Keratinocyte (primary cell): ENCODE data around the gene GARIN3. TPM values are rescaled to one million over a fixed set of nuclear protein-coding genes. Genes with fewer than 3 reads are reported as not detected.

ENCODE experiments used
- DNase-seq: peaks from one replicate; pipeline ENCODE4 v3.0.0-alpha.2; 2011; ENCODE audit warnings: low read depth, missing footprints, low spot score
- FAIRE-seq: peaks from 2 replicates; lab custom pipeline; 2011; peaks lifted over from hg19 to GRCh38; lab: Jason Lieb, UNC
- H2AFZ ChIP-seq: 2 replicates; pipeline ENCODE4 v1.6.0; 2012; ENCODE audit warnings: low read length, control low read depth, inconsistent platforms; ENCODE audit not compliant: control insufficient read depth
- H3K27ac ChIP-seq: 2 replicates; pipeline ENCODE4 v1.5.1; 2011; ENCODE audit warnings: low read length; ENCODE audit not compliant: control insufficient read depth, insufficient read depth
- H3K27me3 ChIP-seq: 3 replicates; pipeline ENCODE4 v1.6.0; 2011; ENCODE audit warnings: low read length; ENCODE audit not compliant: control insufficient read depth, insufficient read depth; ENCODE audit errors: extremely low read depth
- H3K36me3 ChIP-seq, 2 experiments: 2 replicates in 1 of 2; 3 replicates in 1 of 2; pipeline ENCODE4 v1.5.1; 2011; ENCODE audit warnings: low read length in 2 of 2, mild to moderate bottlenecking in 1 of 2; ENCODE audit not compliant: control insufficient read depth in 2 of 2, insufficient read depth in 2 of 2; ENCODE audit errors: extremely low read depth in 1 of 2
- H3K4me1 ChIP-seq: 3 replicates; pipeline ENCODE4 v1.5.1; 2011; ENCODE audit warnings: low read length; ENCODE audit not compliant: control insufficient read depth, insufficient read depth; ENCODE audit errors: extremely low read depth
- H3K4me2 ChIP-seq: 3 replicates; pipeline ENCODE4 v1.6.0; 2011; ENCODE audit warnings: low read depth, low read length; ENCODE audit not compliant: control insufficient read depth, insufficient read depth; ENCODE audit errors: extremely low read depth
- H3K4me3 ChIP-seq, 3 experiments: fragments of 200-600 bp in 1 of 3; sonication (generic) in 1 of 3; 2 replicates in 2 of 3; 3 replicates in 1 of 3; pipeline ENCODE4 v1.5.1; 2011 to 2016; ENCODE audit warnings: low read length in 3 of 3, mild to moderate bottlenecking in 3 of 3, control low read depth in 2 of 3, inconsistent platforms in 1 of 3, low read depth in 1 of 3, mixed read lengths in 1 of 3, mixed run types in 1 of 3, moderate library complexity in 1 of 3; ENCODE audit not compliant: control insufficient read depth in 2 of 3, insufficient read depth in 2 of 3; ENCODE audit errors: extremely low read depth in 1 of 3
- H3K79me2 ChIP-seq: 2 replicates; pipeline ENCODE4 v1.6.0; 2012; ENCODE audit warnings: low read length; ENCODE audit not compliant: control insufficient read depth, insufficient read depth
- H3K9ac ChIP-seq: 3 replicates; pipeline ENCODE4 v1.6.0; 2011; ENCODE audit warnings: low read length; ENCODE audit not compliant: control insufficient read depth, insufficient read depth; ENCODE audit errors: extremely low read depth
- H3K9me1 ChIP-seq: 3 replicates; pipeline ENCODE4 v1.6.0; 2011; ENCODE audit warnings: low read length; ENCODE audit not compliant: control insufficient read depth, insufficient read depth; ENCODE audit errors: extremely low read depth
- H3K9me3 ChIP-seq: 2 replicates; pipeline ENCODE4 v1.5.1; 2012; ENCODE audit warnings: low read depth, low read length; ENCODE audit not compliant: control insufficient read depth
- H4K20me1 ChIP-seq: 3 replicates; pipeline ENCODE4 v1.6.0; 2011; ENCODE audit warnings: low read length; ENCODE audit not compliant: control insufficient read depth, insufficient read depth; ENCODE audit errors: extremely low read depth
- CTCF ChIP-seq, 3 experiments: IDR thresholded peaks in 1 of 3; conservative IDR thresholded peaks in 1 of 3; optimal IDR thresholded peaks in 1 of 3; 2 replicates in 2 of 3; 3 replicates in 1 of 3; pipeline versions ENCODE3 to v1.5.1; 2011; ENCODE audit warnings: low read length in 3 of 3, mild to moderate bottlenecking in 3 of 3, moderate library complexity in 2 of 3, control low read depth in 1 of 3, inconsistent platforms in 1 of 3; ENCODE audit not compliant: insufficient read depth in 2 of 3; ENCODE audit errors: extremely low read depth in 1 of 3
- EZH2 ChIP-seq: IDR thresholded peaks from one replicate; pipeline ENCODE4 v1.6.1; 2012; ENCODE audit warnings: inconsistent platforms, mild to moderate bottlenecking, low read length, moderate library complexity
- dilution Hi-C: fragments of 300-500 bp; cut with MboI; formaldehyde crosslinking; loops from one replicate; pipeline ENCODE4 v1.7.0; 2020; ENCODE audit warnings: low sequenced_read_pairs; ENCODE audit not compliant: extremely low pct_ligation_motif_present
- polyA plus RNA-seq, 5 experiments: library from polyadenylated mRNA; depleted of rRNA in 3 of 5; stranded (reverse) in 3 of 5; stranded (forward) in 1 of 5; unstranded in 1 of 5; fragments of >200 nt; gene quantifications; 1 replicate in 1 of 5; 2 replicates in 3 of 5; 3 replicates in 1 of 5; pipeline versions ENCODE4 v1.2.1 to v1.2.3, GENCODE V29; 2011 to 2012; ENCODE audit warnings: missing spikeins in 2 of 5, low read depth in 1 of 5, low replicate concordance in 1 of 5

GARIN3 gene
- polyA plus RNA-seq, 1 donor (not counting 4 experiments of a cell fraction or from before 2014, with no cell fraction given), result not detected

- Histone ChIP-seq H3K27ac (peak within 1 kb of the TSS; percentile 93), H3K9me3 (no peaks in the 10 kb centered on the region), H3K79me2 (peaks cover 31% of the 10 kb centered on the region), H4K20me1 (no peaks in the 10 kb centered on the region), H3K27me3 (no peaks in the 10 kb centered on the region), H3K9me1 (no peaks in the 10 kb centered on the region), H3K4me2 (peak within 1 kb of the TSS; percentile 83), H3K4me3 (peak within 1 kb of the TSS; percentile 94 to 98 (median 95)), H2AFZ (peak within 1 kb of the TSS; percentile 98), H3K4me1 (peaks cover 4% of the 10 kb centered on the region), H3K36me3 (peaks cover 4 to 12% of the 10 kb centered on the region in 2 experiments), H3K9ac (peak within 1 kb of the TSS; percentile 95)
- no peak for TF ChIP-seq CTCF (optimal IDR thresholded peaks at IDR 0.05 in 1 of 3, IDR thresholded peaks at IDR 0.05 in 1 of 3, conservative IDR thresholded peaks at IDR 0.05 in 1 of 3; ENCODE audit: extremely low read depth in 1 of 3, insufficient read depth in 2 of 3, low read length in 3 of 3)
- DNase-seq (peak; percentile 84), FAIRE-seq (peak; percentile 94)
- dilution Hi-C loops, result no loop called here
These were observed 23.5 kb downstream of the GARIN3 start, which contains the start of gene MED7 for GRCh38 chr5:157142317-157143126. Gene MED7, minus strand, starts transcription at chr5:157142865. Its CDS starts 3,434 bp downstream, at chr5:157139431.

GRCh38 chr5:157137691-157138090, 28.4 kb downstream of the GARIN3 start:
- Histone ChIP-seq H3K27me3 (no peaks in the 10 kb centered on the region), H3K79me2 (peaks cover 31% of the 10 kb centered on the region), H3K9ac (no peak overlapping the region), H4K20me1 (no peaks in the 10 kb centered on the region), H3K4me2 (no peak overlapping the region), H3K36me3 (peaks cover 4 to 14% of the 10 kb centered on the region in 2 experiments), H2AFZ (no peak overlapping the region), H3K4me3 (no peak overlapping the region), H3K27ac (no peak overlapping the region), H3K9me1 (no peaks in the 10 kb centered on the region), H3K4me1 (no peaks in the 10 kb centered on the region), H3K9me3 (no peaks in the 10 kb centered on the region)
- TF ChIP-seq CTCF (optimal IDR thresholded peaks at IDR 0.05 in 1 of 3, IDR thresholded peaks at IDR 0.05 in 1 of 3, conservative IDR thresholded peaks at IDR 0.05 in 1 of 3; ENCODE audit: extremely low read depth in 1 of 3, insufficient read depth in 2 of 3, low read length in 3 of 3), result no peak
- TF ChIP-seq EZH2, result no peak
- FAIRE-seq (no peak), DNase-seq (no peak)
- dilution Hi-C loops, result no loop called here
